GM18873 (cell line): ENCODE data around the gene PPP2R2B.

ENCODE experiments used
- ATAC-seq: cut with Tn5 transposase; IDR thresholded peaks from one replicate; pipeline ENCODE4 v1.9.1; 2021; ENCODE audit warnings: mild to moderate bottlenecking, moderate library complexity, moderate number of reproducible peaks; ENCODE audit not compliant: unreplicated experiment, low FRiP score

PPP2R2B gene

DNA sequence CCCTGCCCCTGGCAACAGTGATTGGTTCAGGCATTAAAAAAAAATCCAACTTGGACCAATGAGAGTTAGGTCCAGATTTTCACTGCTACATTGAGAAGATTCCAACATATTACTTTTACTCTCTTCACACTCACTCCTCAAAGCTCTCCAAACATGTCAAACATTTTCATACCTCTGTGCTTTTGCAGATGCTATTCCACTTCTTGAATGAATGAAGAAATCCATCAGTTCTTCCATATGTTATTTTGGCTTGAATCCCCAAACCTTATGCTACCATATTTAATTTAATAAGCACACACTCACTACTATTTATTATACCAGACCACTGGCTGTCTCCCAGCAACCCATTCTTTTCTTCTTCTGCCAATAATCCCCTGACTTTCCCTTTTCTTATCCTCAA, 87.1 kb downstream of the PPP2R2B start:
- no peak for ATAC-seq

DNA sequence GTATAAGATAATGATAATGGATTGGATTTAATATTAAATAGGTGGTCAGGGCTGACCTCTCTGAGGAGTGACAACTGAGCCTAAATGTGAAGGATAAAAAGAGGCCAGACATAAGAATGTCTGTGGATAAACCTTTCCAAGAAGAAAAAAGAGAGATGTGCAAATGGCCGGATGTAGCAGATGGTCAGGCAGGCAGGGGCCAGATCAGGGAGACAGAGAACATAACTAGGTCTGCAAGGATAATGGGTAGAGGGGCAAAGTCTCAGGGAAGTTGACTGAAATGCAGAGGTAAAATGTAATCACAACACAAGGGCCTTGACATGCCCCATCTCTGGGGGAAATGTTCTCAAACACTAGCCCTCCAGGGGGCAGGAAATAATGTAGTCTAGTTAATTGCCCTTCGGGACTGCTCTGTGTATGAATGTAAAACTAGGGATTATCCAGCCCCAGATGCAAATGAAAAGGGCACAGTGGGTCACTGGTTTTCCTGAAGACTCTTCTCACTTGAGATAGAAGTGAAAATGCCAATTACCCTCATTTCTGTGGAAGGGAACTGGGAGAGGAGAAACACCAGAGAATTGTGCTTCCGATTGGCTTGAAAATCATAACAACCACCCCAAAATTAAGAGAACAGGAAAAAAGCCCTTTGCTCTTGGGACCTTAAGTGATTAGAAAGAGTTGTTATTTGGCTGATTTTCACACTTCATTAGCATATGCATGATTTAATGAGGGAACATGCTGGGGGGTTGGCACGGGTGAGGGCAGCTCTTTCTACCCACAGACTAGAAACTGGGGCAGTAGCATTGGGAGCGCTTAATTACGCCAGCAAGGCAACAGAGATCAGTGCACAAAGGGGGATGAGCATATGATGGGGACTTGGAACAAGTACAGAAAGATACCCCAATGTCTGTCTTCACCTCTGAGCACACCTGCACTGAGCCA, 88.6 kb downstream of the PPP2R2B start:
- no peak for ATAC-seq

DNA sequence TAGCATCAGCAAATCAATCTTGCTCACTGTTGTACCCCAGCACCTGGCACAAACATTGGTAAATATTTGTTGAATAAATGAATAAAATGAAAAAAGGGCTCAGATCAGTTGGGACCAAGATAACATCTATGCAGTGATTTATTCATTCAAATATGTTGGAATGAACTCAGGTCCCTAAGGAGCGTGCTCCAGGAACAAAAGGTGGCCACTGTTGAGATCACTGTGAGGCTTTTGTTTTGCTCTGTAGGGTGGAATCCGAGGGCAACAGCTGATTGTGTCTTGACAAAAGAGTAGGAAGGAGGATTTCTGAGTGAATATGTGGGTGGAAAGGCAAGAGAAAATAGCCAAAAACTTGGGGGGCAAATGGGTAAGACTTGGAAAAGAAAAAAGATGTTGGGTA, 89.7 kb downstream of the PPP2R2B start:
- no peak for ATAC-seq

DNA sequence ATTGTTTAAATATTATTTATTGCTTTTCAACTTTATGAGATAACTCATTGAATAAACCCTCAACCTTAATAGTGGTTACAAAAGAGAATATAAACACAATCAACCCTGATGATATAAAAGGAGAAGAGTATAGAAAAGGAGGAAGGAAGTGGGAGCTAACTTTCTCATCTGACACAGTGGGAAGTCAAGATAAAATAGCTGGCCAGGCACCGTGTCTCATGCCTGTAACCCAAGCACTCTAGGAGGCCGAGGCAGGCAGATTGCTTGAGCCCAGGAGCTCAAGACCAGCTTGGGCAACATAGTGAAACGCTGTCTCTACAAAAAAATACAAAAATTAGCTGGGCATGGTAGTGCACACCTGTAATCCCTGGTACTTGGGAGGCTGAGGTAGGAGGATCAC, 93.5 kb downstream of the PPP2R2B start:
- no peak for ATAC-seq

DNA sequence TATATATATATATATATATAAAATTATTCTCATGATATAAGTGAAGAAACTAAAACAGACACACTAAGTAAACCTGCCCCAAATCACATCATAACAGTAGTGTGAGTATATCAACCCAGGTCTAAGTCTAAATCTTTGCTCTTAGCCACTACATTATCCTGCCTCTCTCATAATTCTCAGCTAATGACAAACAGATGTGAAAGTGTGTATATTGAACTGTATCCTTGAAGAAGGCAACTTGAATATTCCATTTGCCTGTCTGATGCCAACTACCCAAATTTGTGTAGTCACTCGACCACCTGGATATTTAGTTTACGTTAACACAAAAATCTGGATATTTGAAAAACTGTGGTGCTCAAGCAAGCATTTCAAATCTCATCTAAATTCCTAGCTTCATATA, 97.4 kb downstream of the PPP2R2B start:
- no peak for ATAC-seq

DNA sequence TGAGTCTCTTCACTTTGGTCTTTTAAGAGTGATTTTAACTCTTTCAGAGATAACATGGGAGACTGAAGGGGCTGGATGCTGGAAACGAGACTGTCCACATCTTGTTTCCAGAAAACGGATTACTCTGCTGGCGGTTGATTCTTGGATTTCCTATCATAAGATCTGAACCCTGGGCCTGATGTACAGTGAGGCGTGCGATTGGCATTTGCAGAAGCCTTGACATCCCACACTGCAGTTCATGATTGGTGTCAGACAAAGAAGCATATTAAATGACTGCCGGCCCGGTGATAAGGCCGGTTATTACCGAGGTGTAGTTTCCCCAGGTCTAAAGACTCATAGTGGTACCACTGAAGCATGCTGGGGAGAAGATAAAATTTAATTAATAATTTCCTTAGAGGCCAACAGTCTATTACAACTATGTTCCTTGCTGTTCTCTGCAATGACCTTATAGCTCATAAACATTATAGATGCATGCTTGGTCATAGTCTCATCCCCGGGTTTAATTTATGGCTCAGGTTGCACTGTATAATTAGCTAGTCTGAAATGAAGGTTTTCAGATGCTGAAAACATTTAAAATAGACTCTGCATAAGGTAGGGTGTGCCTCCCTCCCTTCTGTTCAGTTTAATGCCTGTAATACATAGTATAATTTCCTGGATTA, 99.2 kb downstream of the PPP2R2B start:
- no peak for ATAC-seq

DNA sequence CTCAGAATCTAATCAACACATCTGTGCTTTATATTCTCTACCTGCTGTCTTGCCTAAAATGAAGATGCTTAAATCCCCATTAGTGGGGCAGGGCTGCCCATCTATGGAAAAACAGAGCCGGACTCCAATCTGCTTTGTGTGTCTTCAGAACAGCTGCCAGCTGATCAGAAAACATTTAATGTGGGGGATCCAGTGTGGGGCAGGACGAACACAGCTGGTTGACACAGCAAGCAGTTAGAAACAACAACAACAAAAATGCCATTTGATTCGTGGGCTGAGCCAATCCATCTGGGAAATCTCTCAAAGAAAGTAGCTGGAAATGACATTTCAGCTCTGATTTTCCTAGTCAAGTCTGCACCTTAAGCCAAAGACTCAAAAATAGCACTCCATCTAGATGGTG, 99.8 kb downstream of the PPP2R2B start:
- ATAC-seq = no peak

DNA sequence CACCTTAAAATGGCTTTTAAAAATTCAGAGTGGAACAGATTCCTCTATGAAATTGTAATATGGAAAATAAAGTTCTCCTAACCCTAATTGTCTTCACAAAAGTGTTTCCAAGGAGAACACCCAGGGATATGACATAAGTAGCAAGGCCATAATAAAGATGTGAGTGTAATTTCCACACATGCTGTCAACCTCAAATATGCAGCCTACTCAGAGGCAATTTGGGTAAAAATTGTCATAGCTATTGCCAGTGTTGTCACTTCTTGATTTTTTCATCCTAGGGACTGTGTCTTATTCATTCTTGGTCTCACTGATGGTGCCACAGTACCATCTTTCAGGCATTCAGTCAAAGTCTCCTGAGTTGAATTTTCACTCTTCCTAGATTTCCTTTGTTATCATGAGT, 100.3 kb downstream of the PPP2R2B start:
- ATAC-seq = no peak

DNA sequence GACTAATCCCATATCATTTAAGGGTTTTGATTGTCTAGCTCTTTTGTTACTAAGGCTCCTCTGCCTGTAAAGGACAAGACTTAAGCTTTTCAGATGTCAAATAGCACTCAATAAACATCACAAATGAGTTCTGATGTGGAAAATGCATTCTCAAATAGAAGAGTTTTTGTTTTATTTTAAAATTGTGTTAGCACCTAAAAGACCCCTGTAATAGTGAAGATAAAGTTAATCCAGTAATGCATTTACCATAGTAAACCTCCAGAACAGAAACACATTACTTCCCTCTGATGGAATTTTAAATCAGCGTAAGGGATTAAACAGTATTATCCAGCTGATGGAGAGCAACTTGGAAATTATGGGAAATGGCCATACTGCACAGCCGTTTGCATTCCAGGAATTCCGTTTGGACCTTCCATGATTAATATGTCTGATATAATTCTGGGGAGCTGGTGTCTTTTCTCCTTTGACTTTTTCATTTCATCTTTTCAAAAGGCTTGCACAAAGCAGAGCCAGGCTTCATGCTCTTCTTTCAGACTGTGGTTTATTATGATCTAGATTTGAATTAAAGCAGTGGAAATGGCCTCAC, 105.6 kb downstream of the PPP2R2B start:
- ATAC-seq = no peak

DNA sequence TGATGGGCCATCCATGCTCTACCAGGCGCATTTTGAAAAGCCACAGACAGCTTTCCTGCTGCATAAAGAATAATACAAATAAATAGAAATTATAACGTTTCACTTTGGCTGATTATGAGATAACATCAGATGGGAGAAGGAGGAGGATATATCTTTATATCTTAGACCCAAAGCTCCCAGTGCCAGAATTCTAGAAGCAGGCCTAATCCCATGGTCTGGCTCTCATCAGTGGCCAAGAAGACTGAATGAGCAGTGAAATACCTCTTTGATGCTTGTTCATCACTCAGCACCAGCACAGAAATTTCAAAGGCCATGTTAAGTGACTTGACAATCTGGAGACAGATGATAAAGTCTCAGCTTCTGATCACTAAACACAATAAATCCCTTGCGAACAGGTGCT, 107.6 kb downstream of the PPP2R2B start:
- ATAC-seq = no peak

DNA sequence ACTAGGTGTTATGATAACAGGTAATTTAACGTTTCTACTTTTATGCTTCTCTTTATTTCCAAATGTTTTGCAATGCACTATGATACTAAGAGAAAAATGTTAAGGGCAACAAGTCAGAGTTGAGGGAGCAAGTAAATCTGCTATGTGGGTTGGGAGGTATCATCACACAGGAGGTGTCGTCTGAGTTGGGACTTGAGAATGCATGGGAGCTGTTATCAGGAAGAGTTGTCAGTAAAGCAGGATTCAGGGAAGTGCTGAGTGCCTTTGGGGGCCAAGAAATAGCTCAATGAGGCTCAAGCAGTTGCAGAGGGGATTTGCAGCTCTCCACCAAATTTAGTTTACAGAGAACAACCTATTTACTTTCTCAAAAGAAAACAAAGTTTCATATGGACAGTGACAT, 108.0 kb downstream of the PPP2R2B start:
- ATAC-seq = no peak

DNA sequence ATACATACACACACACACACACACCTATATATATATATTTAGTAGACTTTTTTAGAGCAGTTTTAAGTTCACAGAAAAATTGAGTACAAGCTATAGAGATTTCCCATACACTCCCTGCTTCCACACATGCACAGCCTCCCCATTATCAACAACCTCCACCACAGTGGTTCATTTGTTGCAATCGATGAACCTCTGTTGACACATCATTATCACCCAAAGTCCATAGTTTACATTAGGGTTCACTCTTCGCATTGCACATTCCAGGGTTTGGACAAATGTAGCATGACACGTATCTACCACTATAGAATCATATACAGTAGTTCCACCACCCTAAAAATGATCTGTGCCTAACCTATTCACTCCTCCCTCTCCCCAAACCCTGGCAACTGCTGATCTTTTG, 111.0 kb downstream of the PPP2R2B start:
- ATAC-seq = no peak

DNA sequence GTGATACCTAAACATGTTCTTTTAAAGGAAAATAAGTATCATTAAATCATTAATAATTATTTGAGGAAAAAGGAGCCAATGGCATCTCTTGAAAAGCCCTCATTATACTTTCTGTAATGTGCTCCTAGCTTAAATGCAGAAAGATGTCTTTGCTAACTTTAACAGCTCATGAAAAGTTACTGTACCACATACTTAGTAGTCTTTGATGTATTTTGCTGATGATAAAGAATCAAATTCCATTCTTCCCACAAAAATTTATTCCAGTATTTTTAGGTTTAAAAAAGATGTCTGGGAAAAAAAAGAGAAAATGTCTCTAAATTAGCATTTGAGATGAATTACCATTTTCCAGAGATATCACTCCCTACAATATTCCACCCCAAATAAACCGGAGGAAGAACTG, 112.5 kb downstream of the PPP2R2B start:
- no peak for ATAC-seq

DNA sequence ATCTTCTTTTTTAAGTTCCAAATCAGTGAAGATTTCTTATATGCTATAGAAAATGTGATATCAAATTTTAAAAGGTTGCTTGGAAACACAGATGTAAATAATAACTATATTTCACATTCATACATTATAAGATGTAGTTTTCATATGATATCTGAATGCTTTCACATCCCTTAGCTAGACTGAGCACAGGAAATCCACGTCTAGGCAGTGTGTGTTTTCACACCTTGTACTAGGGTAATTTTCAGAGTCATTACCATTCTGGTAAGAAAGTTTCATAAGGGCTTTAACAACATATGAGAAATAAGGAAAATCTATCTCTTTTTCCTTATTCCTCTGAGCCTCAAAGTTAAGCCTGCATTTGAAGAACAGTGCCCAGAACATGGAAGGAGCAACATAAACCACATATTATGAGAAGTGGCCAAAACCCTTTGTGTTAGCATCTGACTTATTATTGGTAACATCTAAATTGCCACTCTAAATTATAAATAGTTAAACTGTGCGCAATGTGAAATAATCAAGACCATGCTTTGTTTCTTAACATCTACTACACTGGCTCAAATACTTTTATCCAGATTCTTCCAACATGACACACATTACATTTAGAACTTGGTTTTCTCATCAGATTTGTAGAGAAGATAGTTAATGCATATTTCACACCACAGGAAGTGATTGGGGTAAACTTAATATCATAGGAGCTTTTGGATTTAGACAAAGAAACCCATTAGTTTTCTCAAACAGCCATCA, 113.3 kb downstream of the PPP2R2B start:
- no peak for ATAC-seq

DNA sequence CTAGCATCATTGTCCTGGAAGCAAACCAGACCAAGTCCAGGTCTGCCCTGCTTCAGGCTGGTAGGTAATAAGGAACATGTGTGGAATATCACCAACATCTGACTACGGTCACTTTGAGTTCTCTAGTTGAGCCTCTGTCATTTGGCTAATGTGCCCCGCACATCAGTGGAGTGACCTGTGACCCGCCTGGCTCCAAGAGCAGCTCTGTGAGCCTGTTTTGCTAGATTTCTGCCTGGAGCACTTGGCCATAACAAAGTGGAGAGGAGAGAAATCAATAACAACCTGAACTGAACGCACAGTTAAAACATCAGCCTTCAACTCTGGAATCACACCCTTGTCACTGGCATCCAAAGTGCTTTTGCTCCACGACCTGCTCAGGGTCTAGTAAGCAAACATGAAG, 115.7 kb downstream of the PPP2R2B start:
- ATAC-seq = no peak

DNA sequence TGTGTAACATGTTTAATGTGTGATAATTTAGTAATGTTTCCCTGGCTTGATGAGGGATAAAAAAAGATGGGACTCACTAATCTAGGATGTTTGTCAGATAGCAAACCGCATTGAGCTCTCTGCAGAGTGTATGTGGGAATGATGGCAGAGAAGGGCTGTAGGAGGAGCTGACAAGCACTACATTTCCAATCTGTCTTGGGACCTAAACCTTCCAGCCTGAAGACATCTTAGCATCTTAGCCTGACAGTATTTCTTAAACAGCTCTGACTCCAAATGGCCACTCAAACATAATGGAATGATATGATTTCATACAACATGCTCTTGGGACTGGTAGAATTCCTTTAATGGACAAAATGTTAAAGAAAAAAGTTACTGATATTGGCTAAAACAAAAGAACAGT, 116.7 kb downstream of the PPP2R2B start:
- no peak for ATAC-seq

DNA sequence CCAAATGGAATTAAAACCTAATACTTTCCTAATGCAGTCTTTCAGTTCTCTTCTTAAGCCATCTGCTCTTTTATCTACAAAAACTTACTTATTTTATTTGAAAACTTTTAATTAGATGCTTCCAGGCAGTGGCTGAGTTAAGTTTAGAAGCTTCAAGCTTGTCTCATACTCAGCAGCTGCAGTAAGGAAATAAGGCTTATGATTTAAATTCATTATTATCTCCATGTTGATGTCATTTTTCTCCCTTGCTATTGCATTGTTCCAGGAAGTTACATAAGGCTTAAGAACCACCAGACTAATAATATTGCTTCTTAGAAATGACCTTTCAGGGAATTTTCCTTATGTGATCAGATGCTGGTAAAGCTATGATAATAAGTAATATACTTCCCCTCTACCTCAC, 119.6 kb downstream of the PPP2R2B start:
- no peak for ATAC-seq

DNA sequence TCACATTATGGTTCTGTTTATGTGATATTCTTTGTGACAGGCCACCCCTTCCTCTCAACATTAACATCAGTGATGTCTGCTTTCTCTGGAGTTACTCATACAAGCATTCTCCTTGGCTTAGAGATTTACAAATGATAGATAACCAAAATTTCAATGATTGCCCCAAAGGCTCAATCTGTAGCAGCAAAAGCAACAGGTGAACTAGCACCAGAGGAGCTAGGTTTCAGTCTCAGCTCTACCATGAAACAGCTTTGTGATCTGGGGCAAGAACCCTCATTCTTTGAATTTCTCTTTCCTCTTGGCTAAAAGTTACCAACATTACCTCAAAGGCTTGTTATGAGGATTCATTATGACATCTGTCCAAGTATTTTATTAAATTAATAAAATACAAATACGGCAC, 120.5 kb downstream of the PPP2R2B start:
- no peak for ATAC-seq

DNA sequence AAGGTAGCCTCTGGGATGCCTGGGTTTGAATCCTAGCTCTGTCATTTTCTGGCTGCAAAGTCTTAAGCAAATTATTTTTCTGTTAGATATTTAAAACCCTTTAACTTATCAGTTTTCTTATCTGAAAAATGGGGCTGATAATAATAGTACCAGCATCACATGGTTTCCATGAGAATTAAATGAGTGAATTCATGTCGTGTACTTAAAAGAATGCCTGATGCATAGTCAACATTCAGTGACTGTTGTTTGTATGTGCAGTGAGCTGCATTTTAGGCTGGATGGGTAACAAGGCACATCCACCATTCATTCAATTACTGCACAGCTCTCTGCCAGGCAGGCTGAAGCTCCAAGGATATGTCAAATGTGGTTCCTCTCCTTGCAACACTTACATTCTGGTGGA, 122.0 kb downstream of the PPP2R2B start:
- ATAC-seq = no peak

DNA sequence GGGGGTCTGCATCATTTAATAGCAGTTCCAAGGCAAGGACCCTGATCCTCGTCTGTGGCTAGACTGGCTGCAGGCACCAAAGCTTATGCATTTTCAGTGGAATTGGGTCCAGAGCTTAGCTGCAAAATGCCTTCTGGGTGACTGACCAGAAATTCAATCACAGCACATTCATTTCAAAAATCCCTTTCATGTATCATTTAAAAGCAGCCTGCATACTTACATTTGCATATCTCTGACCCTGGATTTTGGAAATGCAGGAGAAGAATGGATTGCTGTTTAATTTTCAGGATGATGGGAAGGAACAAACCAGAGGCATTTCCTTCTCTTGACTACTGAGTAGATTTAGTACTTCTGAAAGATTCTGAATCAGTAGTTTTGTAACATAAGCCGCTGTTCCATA, 122.8 kb downstream of the PPP2R2B start:
- no peak for ATAC-seq

DNA sequence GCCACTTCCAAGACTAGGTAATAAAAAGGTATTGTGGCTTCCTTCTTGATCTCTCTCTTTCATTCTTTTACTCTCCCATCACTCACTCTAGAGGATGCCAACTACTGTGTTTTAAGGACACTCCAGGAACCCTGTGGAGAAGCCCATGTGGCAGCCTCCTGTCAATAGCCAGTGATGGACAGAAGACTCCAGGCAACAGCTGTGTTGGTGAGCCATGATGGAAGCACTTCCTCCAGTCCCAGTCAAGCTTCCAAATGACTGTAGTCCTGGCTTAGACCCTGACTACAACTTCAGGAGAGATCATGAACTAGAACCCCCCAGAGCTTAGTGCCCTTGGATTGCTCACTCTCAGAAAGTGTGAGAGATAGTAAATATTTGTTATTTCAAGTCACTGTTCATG, 123.9 kb downstream of the PPP2R2B start:
- ATAC-seq = no peak
